Omental fat pad (tissue), 4 donors: ENCODE measurements around the gene COCH. TPM values are rescaled to one million over a fixed set of nuclear protein-coding genes. Genes with fewer than 3 reads are reported as not detected.
"Not testable (repeated sequence)": the region's sequence is repeated elsewhere in the genome, so short reads cannot be mapped to it uniquely, and the experiment has no call there.

ENCODE experiments used
- ATAC-seq: fragments of 150-250 bp; one replicate; pipeline ENCODE4 v1.9.1; 2016; ENCODE audit warnings: mild to moderate bottlenecking, moderate library complexity; ENCODE audit not compliant: low FRiP score
- DNase-seq: peaks from one replicate; pipeline ENCODE4 v3.0.0-alpha.2; 2019; ENCODE audit warnings: low spot score
- total RNA-seq, 4 donors: library from RNA; depleted of rRNA; stranded (reverse); fragments of >200 nt; gene quantifications; one replicate each; pipeline ENCODE4 v1.1.0, GENCODE V29; 2016
- TF ChIP-seq, protein P1 (sequence below), 3 donors: fragments of 450-650 bp; IDR thresholded peaks; one replicate each; pipeline ENCODE4 v1.5.1; 2016 to 2017; ENCODE audit warnings: antibody characterized with exemption in 3 of 3, mild to moderate bottlenecking in 3 of 3, moderate library complexity in 2 of 3

The COCH gene
- total RNA-seq, 4 donors from 2014 or later = 2.6 to 3.8 (median 2.9) TPM

DNA sequence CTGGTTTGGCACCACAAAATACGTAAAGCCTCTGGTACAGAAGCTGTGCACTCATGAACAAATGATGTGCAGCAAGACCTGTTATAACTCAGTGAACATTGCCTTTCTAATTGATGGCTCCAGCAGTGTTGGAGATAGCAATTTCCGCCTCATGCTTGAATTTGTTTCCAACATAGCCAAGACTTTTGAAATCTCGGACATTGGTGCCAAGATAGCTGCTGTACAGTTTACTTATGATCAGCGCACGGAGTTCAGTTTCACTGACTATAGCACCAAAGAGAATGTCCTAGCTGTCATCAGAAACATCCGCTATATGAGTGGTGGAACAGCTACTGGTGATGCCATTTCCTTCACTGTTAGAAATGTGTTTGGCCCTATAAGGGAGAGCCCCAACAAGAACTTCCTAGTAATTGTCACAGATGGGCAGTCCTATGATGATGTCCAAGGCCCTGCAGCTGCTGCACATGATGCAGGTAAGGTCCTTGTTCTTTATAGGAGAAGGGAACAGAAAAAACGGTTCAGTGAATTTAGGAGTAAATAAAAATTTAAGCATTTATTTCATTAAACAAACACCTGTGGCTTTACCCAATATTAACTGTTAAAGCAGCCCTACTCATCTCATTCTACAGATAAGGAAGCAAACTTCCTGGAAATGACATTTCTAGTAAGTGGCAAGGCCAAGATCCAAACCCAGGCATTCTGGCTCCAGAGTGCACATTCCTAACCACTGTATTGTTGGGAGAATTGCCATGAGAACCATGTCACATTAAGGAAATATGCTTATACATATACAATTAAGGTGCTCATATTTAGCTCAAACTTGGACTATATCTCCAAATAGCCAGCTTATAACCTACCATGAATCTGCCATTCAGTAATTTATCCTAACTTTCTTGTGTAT lies 11.7 kb downstream of the COCH start:
- TF ChIP-seq, protein P1, sequence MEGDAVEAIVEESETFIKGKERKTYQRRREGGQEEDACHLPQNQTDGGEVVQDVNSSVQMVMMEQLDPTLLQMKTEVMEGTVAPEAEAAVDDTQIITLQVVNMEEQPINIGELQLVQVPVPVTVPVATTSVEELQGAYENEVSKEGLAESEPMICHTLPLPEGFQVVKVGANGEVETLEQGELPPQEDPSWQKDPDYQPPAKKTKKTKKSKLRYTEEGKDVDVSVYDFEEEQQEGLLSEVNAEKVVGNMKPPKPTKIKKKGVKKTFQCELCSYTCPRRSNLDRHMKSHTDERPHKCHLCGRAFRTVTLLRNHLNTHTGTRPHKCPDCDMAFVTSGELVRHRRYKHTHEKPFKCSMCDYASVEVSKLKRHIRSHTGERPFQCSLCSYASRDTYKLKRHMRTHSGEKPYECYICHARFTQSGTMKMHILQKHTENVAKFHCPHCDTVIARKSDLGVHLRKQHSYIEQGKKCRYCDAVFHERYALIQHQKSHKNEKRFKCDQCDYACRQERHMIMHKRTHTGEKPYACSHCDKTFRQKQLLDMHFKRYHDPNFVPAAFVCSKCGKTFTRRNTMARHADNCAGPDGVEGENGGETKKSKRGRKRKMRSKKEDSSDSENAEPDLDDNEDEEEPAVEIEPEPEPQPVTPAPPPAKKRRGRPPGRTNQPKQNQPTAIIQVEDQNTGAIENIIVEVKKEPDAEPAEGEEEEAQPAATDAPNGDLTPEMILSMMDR (IDR thresholded peaks at IDR 0.05) = no peak
- ATAC-seq (no peak), DNase-seq (no peak)

DNA sequence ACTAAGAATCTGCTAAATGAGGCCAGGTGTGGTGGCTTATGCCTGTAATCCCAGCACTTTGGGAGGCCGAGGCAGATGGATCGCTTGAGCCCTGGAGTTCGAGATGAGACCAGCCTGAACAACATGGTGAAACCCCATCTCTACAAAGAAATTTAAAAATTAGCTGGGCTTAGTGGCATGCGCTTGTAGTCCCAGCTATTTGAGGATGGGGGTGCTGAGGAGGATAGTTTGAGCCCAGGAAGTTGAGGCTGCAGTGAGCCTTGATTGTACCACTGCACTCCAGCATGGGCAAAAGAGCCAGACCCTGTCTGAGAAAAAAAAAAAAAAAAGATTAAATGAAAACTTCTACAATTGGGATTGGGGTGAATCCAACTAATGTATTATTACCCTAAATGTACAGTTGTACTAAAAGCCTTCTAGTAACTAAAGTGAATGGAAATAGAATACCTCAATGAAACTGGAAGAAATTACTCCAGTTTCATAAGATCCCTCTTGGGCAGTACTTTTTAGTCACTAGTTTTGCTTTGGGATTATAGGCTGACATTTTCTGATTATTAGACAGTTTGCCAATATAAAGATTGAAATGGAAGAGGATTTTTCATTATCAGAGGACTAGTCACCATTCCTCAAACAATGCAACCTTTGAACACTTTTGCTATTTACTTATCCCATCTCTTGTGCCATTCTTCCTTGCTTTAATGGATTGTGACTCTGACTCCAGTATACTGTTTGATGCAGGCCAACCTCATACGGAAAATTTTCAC lies 14.3 kb downstream of the COCH start:
- TF ChIP-seq, protein P1 (IDR thresholded peaks at IDR 0.05) = no peak
- no peak for ATAC-seq
- DNase-seq = no peak

DNA sequence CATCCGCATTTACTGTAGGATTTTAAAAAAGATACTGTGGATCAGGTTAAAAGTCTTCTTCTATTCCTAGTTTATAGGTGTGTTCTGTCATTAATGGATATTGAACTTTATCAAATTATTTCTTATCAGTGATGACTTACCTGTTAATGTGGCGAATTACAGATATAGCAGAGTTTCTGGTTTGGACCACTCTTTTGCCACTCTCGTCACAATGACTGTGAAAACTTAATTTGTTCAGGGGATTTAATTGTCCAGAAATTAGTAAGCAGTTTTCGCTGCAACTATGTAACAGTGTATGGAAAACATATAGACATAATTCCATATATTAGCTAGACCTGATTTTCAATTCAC lies 14.9 kb downstream of the COCH start:
- DNase-seq (no peak), ATAC-seq (no peak)
- TF ChIP-seq, protein P1 (IDR thresholded peaks at IDR 0.05) = no peak

DNA sequence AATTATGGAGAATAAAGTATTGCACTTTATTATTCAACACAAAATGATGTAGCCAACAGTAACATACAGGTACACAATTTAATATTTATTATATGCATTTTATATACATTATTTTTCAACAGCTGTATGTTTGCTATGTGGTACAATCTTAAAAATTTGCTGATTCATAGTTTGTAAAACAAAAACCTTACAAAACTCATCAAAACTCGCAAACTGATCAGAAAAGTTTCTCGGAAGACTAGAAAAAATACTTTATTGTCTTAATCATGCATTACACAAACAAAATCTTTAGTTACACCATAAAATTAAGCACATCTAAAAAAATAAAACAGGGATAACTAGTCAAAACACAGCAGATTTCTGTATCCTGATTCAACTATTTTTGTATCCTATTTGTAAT lies 19.5 kb downstream of the COCH start:
- TF ChIP-seq, protein P1 (IDR thresholded peaks at IDR 0.05) = no peak
- no peak for DNase-seq
- ATAC-seq = no peak

DNA sequence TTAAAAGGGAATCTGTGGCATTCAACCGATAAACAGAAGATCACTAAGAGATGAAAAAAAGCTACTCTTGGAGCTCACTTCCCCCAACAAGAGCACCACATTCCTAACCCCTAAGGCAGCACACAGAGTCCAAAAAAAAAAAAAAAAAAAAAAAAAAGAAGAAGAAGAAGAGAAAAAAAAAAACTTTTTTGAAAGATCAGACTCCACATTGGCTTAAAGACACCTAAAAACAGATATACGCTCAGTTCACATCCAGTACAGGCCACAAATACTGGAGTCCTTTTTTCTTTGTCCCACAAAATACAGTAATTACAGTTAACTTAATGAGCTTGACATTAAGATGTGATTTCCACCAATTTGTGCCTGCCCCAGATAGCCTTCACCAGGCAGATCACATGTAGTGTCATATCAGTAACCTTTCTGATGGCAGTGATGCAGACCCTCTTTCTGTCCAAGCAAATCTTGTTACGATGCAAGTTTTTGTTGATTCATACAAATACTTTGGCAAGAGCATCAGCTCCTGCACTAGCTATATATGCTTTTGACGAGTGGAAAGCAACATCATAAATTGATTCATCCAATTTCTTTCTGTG lies 20.7 kb downstream of the COCH start:
- no peak for DNase-seq
- TF ChIP-seq, protein P1 (IDR thresholded peaks at IDR 0.05) = no peak
- ATAC-seq = no peak

DNA sequence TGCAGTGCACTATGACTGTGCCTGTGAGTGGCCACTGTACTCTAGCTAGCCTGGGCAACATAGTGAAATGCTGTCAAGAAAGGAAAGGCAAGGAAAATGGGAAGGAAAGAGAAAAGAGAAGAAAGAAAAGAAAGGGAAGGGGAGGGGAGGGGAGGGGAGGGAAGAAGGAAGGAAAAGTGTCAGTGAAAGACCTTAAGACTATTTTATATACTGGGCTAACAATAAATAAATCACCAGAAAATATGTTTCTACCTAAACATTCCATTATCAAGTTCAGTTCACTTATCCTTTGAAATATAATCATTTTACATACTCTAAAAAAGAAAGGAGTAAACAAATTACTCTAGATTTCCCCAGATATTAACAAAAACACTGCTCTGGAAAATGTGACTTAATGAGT lies 22.1 kb downstream of the COCH start:
- ATAC-seq (no peak), DNase-seq (no peak)
- TF ChIP-seq, protein P1 (IDR thresholded peaks at IDR 0.05) = no peak

DNA sequence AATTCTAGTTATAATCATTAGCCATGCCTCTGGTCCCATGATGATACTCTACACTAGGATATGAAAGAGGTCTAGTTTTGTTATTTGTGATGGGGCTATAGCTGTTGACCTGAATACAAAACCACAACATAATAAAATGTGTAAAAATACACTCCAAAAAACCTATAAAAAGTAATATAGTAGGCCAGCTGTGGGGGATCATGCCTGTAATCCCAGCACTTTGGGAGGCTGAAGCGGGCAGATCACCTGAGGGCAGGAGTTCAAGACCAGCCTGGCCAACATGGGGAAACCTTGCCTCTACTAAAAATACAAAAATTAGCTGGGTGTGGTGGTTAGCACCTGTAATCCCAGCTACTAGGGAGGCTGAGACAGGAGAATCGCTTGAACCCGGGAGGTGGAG lies 22.8 kb downstream of the COCH start:
- not testable (repeated sequence) for ATAC-seq

More for the DNA sequence above, 22.8 kb downstream of the COCH start:
- not testable (repeated sequence) for DNase-seq
